HepG2 (cell line): ENCODE results near the gene TMEM116. TPM values are rescaled to one million over a fixed set of nuclear protein-coding genes. Genes with fewer than 3 reads are reported as not detected.

Experiments used
- ATAC-seq: fragments of 200-7000 bp; cut with Tn5 transposase; 3 replicates; pipeline ENCODE4 v1.9.1; 2020; ENCODE audit warnings: mild to moderate bottlenecking, moderate library complexity
- BruUV-seq: library from RNA; stranded (reverse); fragments of 400-500 nt; replicated peaks from 2 replicates; lab custom pipeline; 2021; lab: Mats Ljungman, UMichigan
- CTCF ChIA-PET: fragments of 300-600 bp; formaldehyde crosslinking; extraction: SDS; loops from one replicate; lab custom pipeline; 2021; ENCODE audit warnings: low total read pairs, inconsistent platforms, low intra/inter-chr PET ratio; lab: Yijun Ruan, JAX
- POLR2A ChIA-PET: fragments of 350-600 bp; sonication (Branson Sonifier 250); formaldehyde crosslinking; loops from one replicate; lab custom pipeline; 2020; ENCODE audit warnings: antibody characterized with exemption, inconsistent platforms; lab: Yijun Ruan, JAX
- DNase-seq: peaks from one replicate; pipeline ENCODE4 v3.0.0-alpha.2; 2015; ENCODE audit warnings: low spot score
- FAIRE-seq: peaks from 3 replicates; lab custom pipeline; 2011; peaks lifted over from hg19 to GRCh38; lab: Jason Lieb, UNC
- H2AFZ ChIP-seq: one replicate; pipeline ENCODE4 v1.6.1; 2011; ENCODE audit warnings: low read length, inconsistent platforms
- H3K27ac ChIP-seq: fragments of 300-600 bp; 3 replicates; pipeline ENCODE4 v1.8.0; 2011; ENCODE audit warnings: mixed run types, mild to moderate bottlenecking, mixed read lengths, low read length, inconsistent platforms; ENCODE audit not compliant: insufficient read depth; ENCODE audit errors: extremely low read length
- H3K27me3 ChIP-seq, 2 experiments: fragments of 200-600 bp in 1 of 2; 2 replicates in 1 of 2; 3 replicates in 1 of 2; pipeline versions ENCODE4 v1.6.0 to v1.8.0; 2011; ENCODE audit warnings: low read length in 2 of 2, mild to moderate bottlenecking in 2 of 2, moderate library complexity in 2 of 2, inconsistent platforms in 1 of 2; ENCODE audit not compliant: insufficient read depth in 2 of 2, control insufficient read depth in 1 of 2
- H3K36me3 ChIP-seq, 2 experiments: fragments of 200-600 bp in 1 of 2; replicated peaks in 1 of 2; 2 replicates in 1 of 2; 3 replicates in 1 of 2; pipeline versions ENCODE4 v1.5.1 to v1.8.0; 2011; ENCODE audit warnings: low read length in 2 of 2, inconsistent platforms in 1 of 2; ENCODE audit not compliant: insufficient read depth in 2 of 2, control insufficient read depth in 1 of 2
- H3K4me1 ChIP-seq: 2 replicates; pipeline ENCODE4 v1.5.1; 2012; ENCODE audit warnings: low read length, inconsistent platforms; ENCODE audit not compliant: insufficient read depth
- H3K4me2 ChIP-seq: 2 replicates; pipeline ENCODE4 v1.6.0; 2011; ENCODE audit warnings: low read depth, low read length, inconsistent platforms
- H3K4me3 ChIP-seq, 3 experiments: fragments of 200-600 bp in 1 of 3; sonication (generic), shearing (Covaris generic) in 1 of 3; replicated peaks in 1 of 3; 2 replicates each; pipeline ENCODE4 v1.5.1; 2011 to 2016; ENCODE audit warnings: low read length in 3 of 3, inconsistent platforms in 2 of 3, low read depth in 2 of 3, mild to moderate bottlenecking in 2 of 3, control low read depth in 1 of 3, mixed read lengths in 1 of 3; ENCODE audit not compliant: insufficient read depth in 1 of 3
- H3K79me2 ChIP-seq: one replicate; pipeline ENCODE4 v1.6.1; 2011; ENCODE audit warnings: low read length, inconsistent platforms; ENCODE audit not compliant: insufficient read depth
- H3K9ac ChIP-seq: 2 replicates; pipeline ENCODE4 v1.6.0; 2011; ENCODE audit warnings: mild to moderate bottlenecking, low read depth, low read length, inconsistent platforms; ENCODE audit not compliant: insufficient read depth
- H3K9me3 ChIP-seq: 2 replicates; pipeline ENCODE4 v1.5.1; 2012; ENCODE audit warnings: mild to moderate bottlenecking, low read length
- H4K20me1 ChIP-seq: 2 replicates; pipeline ENCODE4 v1.6.0; 2011; ENCODE audit warnings: inconsistent platforms, mild to moderate bottlenecking, low read length, moderate library complexity; ENCODE audit not compliant: insufficient read depth
- ATF1 ChIP-seq: IDR thresholded peaks from 2 replicates; pipeline ENCODE4 v1.6.1; 2016; ENCODE audit warnings: mild to moderate bottlenecking, control low read depth
- ERF ChIP-seq: IDR thresholded peaks from 2 replicates; pipeline ENCODE4 v1.6.1; 2018; ENCODE audit warnings: missing biosample characterization, missing genetic modification reagents
- HDAC1 ChIP-seq: sonication (generic); formaldehyde crosslinking; IDR thresholded peaks from 2 replicates; pipeline ENCODE4 v1.5.1; 2020; ENCODE audit warnings: mild to moderate bottlenecking, missing genetic modification reagents
- HOXD1 ChIP-seq: sonication (generic); formaldehyde crosslinking; IDR thresholded peaks from 2 replicates; pipeline ENCODE4 v1.5.0; 2020; ENCODE audit warnings: missing genetic modification reagents
- MZF1 ChIP-seq: sonication (generic); formaldehyde crosslinking; IDR thresholded peaks from 2 replicates; pipeline ENCODE4 v1.8.1; 2023; ENCODE audit warnings: mild to moderate bottlenecking, missing genetic modification reagents, borderline replicate concordance
- NCOA1 ChIP-seq: sonication (generic); formaldehyde crosslinking; IDR thresholded peaks from 2 replicates; pipeline ENCODE4 v1.9.0; 2021; ENCODE audit warnings: missing genetic modification reagents
- SMAD9 ChIP-seq: sonication (generic); formaldehyde crosslinking; IDR thresholded peaks from 2 replicates; pipeline ENCODE4 v1.5.1; 2020; ENCODE audit warnings: mild to moderate bottlenecking, missing genetic modification reagents
- TCF12 ChIP-seq, 2 experiments: fragments of 450-650 bp in 1 of 2; sonication (generic) in 1 of 2; formaldehyde crosslinking in 1 of 2; IDR thresholded peaks; 2 replicates each; pipeline versions ENCODE4 v1.6.1 to v1.8.0; 2017 to 2022; ENCODE audit warnings: antibody characterized with exemption in 1 of 2, mild to moderate bottlenecking in 1 of 2, missing genetic modification reagents in 1 of 2, moderate library complexity in 1 of 2
- ZFP36 ChIP-seq: fragments of 150-350 bp; IDR thresholded peaks from 2 replicates; pipeline ENCODE4 v1.6.1; 2018; ENCODE audit warnings: borderline replicate concordance, low read length, low read depth; ENCODE audit not compliant: partially characterized antibody
- ZFYVE20 ChIP-seq: sonication (generic); formaldehyde crosslinking; IDR thresholded peaks from 2 replicates; pipeline ENCODE4 v1.8.0; 2023; ENCODE audit warnings: low read depth, mild to moderate bottlenecking, moderate library complexity, missing genetic modification reagents, borderline replicate concordance
- ZNF367 ChIP-seq: sonication (generic); formaldehyde crosslinking; IDR thresholded peaks from 2 replicates; pipeline ENCODE4 v1.4.0; 2020; ENCODE audit warnings: missing genetic modification reagents, borderline replicate concordance
- ZNF614 ChIP-seq: IDR thresholded peaks from 2 replicates; pipeline ENCODE4 v1.6.1; 2018; ENCODE audit warnings: missing biosample characterization, missing genetic modification reagents, inconsistent platforms, borderline replicate concordance
- ZNF678 ChIP-seq: sonication (generic); formaldehyde crosslinking; IDR thresholded peaks from 2 replicates; pipeline ENCODE4 v1.4.0; 2020; ENCODE audit warnings: mild to moderate bottlenecking, missing genetic modification reagents
- ZNF761 ChIP-seq: sonication (generic); formaldehyde crosslinking; conservative IDR thresholded peaks from 2 replicates; pipeline ENCODE4 v1.4.0; 2020; ENCODE audit warnings: mild to moderate bottlenecking, missing genetic modification reagents
- ZNF782 ChIP-seq: sonication (generic); formaldehyde crosslinking; IDR thresholded peaks from 2 replicates; pipeline ENCODE4 v1.4.0; 2020; ENCODE audit warnings: missing genetic modification reagents, mild to moderate bottlenecking, borderline replicate concordance
- WGBS: methylation state at CpG from one replicate; pipeline ENCODE4 v1.1.6; 2017; ENCODE audit warnings: low lambda C conversion rate; 5-methylcytosine and 5-hydroxymethylcytosine counted together
- in situ Hi-C: cut with HindIII; loops from 2 replicates; pipeline ENCODE4 v1.10.0; 2017; ENCODE audit warnings: low pct_unique_long_range_greater_than_20kb; ENCODE audit not compliant: extremely low pct_ligation_motif_present
- intact Hi-C: fragments of 100-400 bp; cut with micrococcal nuclease; formaldehyde crosslinking; loops from one replicate; pipeline ENCODE4 v1.10.0; 2022; ENCODE audit not compliant: unreplicated experiment
- polyA plus RNA-seq, 8 experiments: library from polyadenylated mRNA; depleted of rRNA in 3 of 8; stranded (reverse) in 7 of 8; unstranded in 1 of 8; fragments of >200 nt; fragmentation: Illumina TruSeq in 4 of 8; extraction: Trizol in 4 of 8; gene quantifications; 2 replicates each; pipeline versions ENCODE4 v1.2.1 to v1.2.3, GENCODE V29; 2011 to 2016; ENCODE audit warnings: low read depth in 4 of 8, missing spikeins in 1 of 8, mixed read lengths in 1 of 8; ENCODE audit not compliant: insufficient read depth in 1 of 8
- total RNA-seq, 5 experiments: library from RNA; depleted of rRNA; stranded (reverse); fragments of >200 nt; fragmentation: Illumina TruSeq; extraction: Trizol; gene quantifications; 2 replicates each; pipeline ENCODE4 v1.2.3, GENCODE V29; 2016; ENCODE audit warnings: low read depth in 1 of 5
- TF ChIP-seq, protein P1 (sequence below): sonication (generic); formaldehyde crosslinking; IDR thresholded peaks from 2 replicates; pipeline ENCODE4 v1.5.0; 2020; ENCODE audit warnings: missing genetic modification reagents
- TF ChIP-seq, protein P2 (sequence below): sonication (generic); formaldehyde crosslinking; IDR thresholded peaks from 2 replicates; pipeline ENCODE4 v1.4.0; 2020; ENCODE audit warnings: mild to moderate bottlenecking, missing genetic modification reagents
- TF ChIP-seq, protein P3 (sequence below): sonication (generic); formaldehyde crosslinking; conservative IDR thresholded peaks from 2 replicates; pipeline ENCODE4 v1.8.0; 2022; ENCODE audit warnings: mild to moderate bottlenecking, moderate library complexity, missing genetic modification reagents

TMEM116 gene
- total and polyA plus RNA-seq, 2 of the 13 experiments (the other 11 are each of a cell fraction or from before 2014, with no cell fraction given): 14.0 to 17.8 TPM

DNA sequence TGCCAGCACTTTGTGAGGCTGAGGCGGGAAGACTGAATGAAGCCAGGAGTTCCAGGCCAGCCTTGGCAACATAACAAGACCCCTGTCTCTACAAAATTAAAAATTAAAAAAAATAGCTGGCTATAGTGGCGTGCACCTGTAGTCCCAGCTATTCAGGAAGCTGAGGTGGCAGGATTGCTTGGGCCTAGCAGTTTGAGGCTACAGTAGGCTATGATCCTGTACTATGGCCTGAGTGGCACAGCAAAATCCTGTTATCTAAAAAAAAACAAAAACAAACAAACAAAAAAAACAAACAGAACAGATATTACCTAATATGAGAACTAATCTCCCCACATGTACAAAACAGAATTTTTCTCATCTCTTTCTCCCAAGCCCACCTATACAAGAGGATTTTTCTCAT, 15.7 kb downstream of the TMEM116 start:
- Histone ChIP-seq H3K36me3 (no peaks in the 10 kb centered on the region), H3K4me3 (no peak overlapping the region), H3K27me3 (no peaks in the 10 kb centered on the region), H3K9ac (no peak overlapping the region), H4K20me1 (no peaks in the 10 kb centered on the region), H3K4me2 (no peak overlapping the region), H3K4me1 (no peaks in the 10 kb centered on the region), H3K9me3 (no peaks in the 10 kb centered on the region), H3K27ac (no peak overlapping the region), H3K79me2 (no peaks in the 10 kb centered on the region)
- no peak for ATAC-seq
- in situ Hi-C loops: no loop called here
- BruUV-seq: no TSS peak
- 93% methylated on average over 2 of the region's 2 CpGs for WGBS
- CTCF ChIA-PET: no interaction called here
- no peak for DNase-seq
- POLR2A ChIA-PET: interaction anchor here (2.1 kb wide), 1 partner anchor 16 kb away, joined by 9 read pairs; the partner anchor contains the start of genes ERP29 and TMEM116
- TF ChIP-seq, protein P1, sequence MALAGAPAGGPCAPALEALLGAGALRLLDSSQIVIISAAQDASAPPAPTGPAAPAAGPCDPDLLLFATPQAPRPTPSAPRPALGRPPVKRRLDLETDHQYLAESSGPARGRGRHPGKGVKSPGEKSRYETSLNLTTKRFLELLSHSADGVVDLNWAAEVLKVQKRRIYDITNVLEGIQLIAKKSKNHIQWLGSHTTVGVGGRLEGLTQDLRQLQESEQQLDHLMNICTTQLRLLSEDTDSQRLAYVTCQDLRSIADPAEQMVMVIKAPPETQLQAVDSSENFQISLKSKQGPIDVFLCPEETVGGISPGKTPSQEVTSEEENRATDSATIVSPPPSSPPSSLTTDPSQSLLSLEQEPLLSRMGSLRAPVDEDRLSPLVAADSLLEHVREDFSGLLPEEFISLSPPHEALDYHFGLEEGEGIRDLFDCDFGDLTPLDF (CRISPR knock-in tag): no peak
- TF ChIP-seq ZNF782 (no peak), ERF (no peak), ZNF614 (CRISPR knock-in tag) (no peak), ZFP36 (no peak), ZNF367 (CRISPR knock-in tag) (no peak), MZF1 (no peak), ATF1 (CRISPR knock-in tag) (no peak), NCOA1 (no peak), HOXD1 (no peak), TCF12 (IDR thresholded peaks at IDR 0.05) (no peak), TCF12 (CRISPR knock-in tag; IDR thresholded peaks at IDR 0.05) (no peak), ZFYVE20 (CRISPR knock-in tag) (no peak), HDAC1 (no peak), ZNF678 (CRISPR knock-in tag) (no peak), ZNF761 (CRISPR knock-in tag) (no peak), SMAD9 (CRISPR knock-in tag) (no peak)
- TF ChIP-seq, protein P2, sequence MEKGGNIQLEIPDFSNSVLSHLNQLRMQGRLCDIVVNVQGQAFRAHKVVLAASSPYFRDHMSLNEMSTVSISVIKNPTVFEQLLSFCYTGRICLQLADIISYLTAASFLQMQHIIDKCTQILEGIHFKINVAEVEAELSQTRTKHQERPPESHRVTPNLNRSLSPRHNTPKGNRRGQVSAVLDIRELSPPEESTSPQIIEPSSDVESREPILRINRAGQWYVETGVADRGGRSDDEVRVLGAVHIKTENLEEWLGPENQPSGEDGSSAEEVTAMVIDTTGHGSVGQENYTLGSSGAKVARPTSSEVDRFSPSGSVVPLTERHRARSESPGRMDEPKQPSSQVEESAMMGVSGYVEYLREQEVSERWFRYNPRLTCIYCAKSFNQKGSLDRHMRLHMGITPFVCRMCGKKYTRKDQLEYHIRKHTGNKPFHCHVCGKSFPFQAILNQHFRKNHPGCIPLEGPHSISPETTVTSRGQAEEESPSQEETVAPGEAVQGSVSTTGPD (CRISPR knock-in tag): no peak
- TF ChIP-seq, protein P3, sequence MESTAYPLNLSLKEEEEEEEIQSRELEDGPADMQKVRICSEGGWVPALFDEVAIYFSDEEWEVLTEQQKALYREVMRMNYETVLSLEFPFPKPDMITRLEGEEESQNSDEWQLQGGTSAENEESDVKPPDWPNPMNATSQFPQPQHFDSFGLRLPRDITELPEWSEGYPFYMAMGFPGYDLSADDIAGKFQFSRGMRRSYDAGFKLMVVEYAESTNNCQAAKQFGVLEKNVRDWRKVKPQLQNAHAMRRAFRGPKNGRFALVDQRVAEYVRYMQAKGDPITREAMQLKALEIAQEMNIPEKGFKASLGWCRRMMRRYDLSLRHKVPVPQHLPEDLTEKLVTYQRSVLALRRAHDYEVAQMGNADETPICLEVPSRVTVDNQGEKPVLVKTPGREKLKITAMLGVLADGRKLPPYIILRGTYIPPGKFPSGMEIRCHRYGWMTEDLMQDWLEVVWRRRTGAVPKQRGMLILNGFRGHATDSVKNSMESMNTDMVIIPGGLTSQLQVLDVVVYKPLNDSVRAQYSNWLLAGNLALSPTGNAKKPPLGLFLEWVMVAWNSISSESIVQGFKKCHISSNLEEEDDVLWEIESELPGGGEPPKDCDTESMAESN (CRISPR knock-in tag): no peak
- TF ChIP-seq, all 625 proteins: peak for 0
- no peak for FAIRE-seq
- H2AFZ ChIP-seq: no peak overlapping the region
- intact Hi-C loops: no loop called here
